DND-41 (cell line): Measurements from ENCODE around the gene SPTLC2.

Experiments
- ATAC-seq: fragments of 200-7000 bp; cut with Tn5 transposase; 3 replicates; pipeline ENCODE4 v1.9.1; 2021; ENCODE audit warnings: low read depth; ENCODE audit not compliant: insufficient read depth
- DNase-seq: peaks from one replicate; pipeline ENCODE4 v3.0.0-alpha.2; 2020
- H2AFZ ChIP-seq: 2 replicates; pipeline ENCODE4 v1.6.0; 2012; ENCODE audit warnings: low read depth, low read length
- H3K27ac ChIP-seq: 2 replicates; pipeline ENCODE4 v1.5.1; 2012; ENCODE audit warnings: low read length, inconsistent platforms
- H3K27me3 ChIP-seq: fragments of 200-600 bp; sonication (generic); 2 replicates; pipeline ENCODE4 v1.6.0; 2012; ENCODE audit warnings: low read length, mild to moderate bottlenecking, inconsistent platforms; ENCODE audit not compliant: insufficient read depth, poor library complexity
- H3K36me3 ChIP-seq: 2 replicates; pipeline ENCODE4 v1.5.1; 2012; ENCODE audit warnings: low read length, inconsistent platforms; ENCODE audit not compliant: insufficient read depth
- H3K4me1 ChIP-seq: 2 replicates; pipeline ENCODE4 v1.5.1; 2012; ENCODE audit warnings: mild to moderate bottlenecking, low read length; ENCODE audit not compliant: insufficient read depth
- H3K4me2 ChIP-seq: 2 replicates; pipeline ENCODE4 v1.6.0; 2012; ENCODE audit warnings: mild to moderate bottlenecking, moderate library complexity, low read length, inconsistent platforms; ENCODE audit not compliant: insufficient read depth
- H3K4me3 ChIP-seq, 2 experiments: fragments of 200-600 bp in 1 of 2; shearing (Covaris generic) in 1 of 2; 2 replicates each; pipeline ENCODE4 v1.5.1; 2012 to 2016; ENCODE audit warnings: inconsistent platforms in 2 of 2, low read length in 2 of 2, mild to moderate bottlenecking in 2 of 2, low read depth in 1 of 2, moderate library complexity in 1 of 2
- H3K79me2 ChIP-seq: 2 replicates; pipeline ENCODE4 v1.6.0; 2012; ENCODE audit warnings: low read length, inconsistent platforms; ENCODE audit not compliant: insufficient read depth
- H3K9ac ChIP-seq: 2 replicates; pipeline ENCODE4 v1.6.0; 2012; ENCODE audit warnings: low read depth, mild to moderate bottlenecking, inconsistent platforms, low read length, moderate library complexity
- H3K9me3 ChIP-seq: 2 replicates; pipeline ENCODE4 v1.5.1; 2012; ENCODE audit warnings: low read length, moderate library complexity, mild to moderate bottlenecking, inconsistent platforms; ENCODE audit not compliant: insufficient read depth, severe bottlenecking
- H4K20me1 ChIP-seq: 2 replicates; pipeline ENCODE4 v1.6.0; 2012; ENCODE audit warnings: low read length; ENCODE audit not compliant: insufficient read depth
- CTCF ChIP-seq: IDR thresholded peaks from 2 replicates; pipeline ENCODE4 v1.5.1; 2012; ENCODE audit warnings: borderline replicate concordance, low read length, moderate library complexity, mild to moderate bottlenecking; ENCODE audit not compliant: poor library complexity, severe bottlenecking; ENCODE audit errors: extremely low read depth
- EZH2 ChIP-seq: IDR thresholded peaks from 3 replicates; pipeline ENCODE4 v1.6.1; 2012; ENCODE audit warnings: borderline replicate concordance, low read depth, mild to moderate bottlenecking, moderate library complexity, low read length, inconsistent platforms; ENCODE audit not compliant: severe bottlenecking

The SPTLC2 gene

GRCh38 chr14:77490347-77490986, 126.0 kb downstream of the SPTLC2 start:
- H3K27ac ChIP-seq: no peak overlapping the region
- no peak for ATAC-seq
- DNase-seq: no peak
- H3K4me3 ChIP-seq: no peak overlapping the region
- H2AFZ ChIP-seq: no peak overlapping the region
- no peaks in the 10 kb centered on the region for H3K36me3 ChIP-seq
- H4K20me1 ChIP-seq: no peaks in the 10 kb centered on the region
- H3K79me2 ChIP-seq: no peaks in the 10 kb centered on the region
- no peaks in the 10 kb centered on the region for H3K27me3 ChIP-seq
- H3K9me3 ChIP-seq: no peaks in the 10 kb centered on the region
- no peak overlapping the region for H3K9ac ChIP-seq
- TF ChIP-seq EZH2: no peak
- TF ChIP-seq CTCF: no peak
- H3K4me2 ChIP-seq: no peak overlapping the region
- H3K4me1 ChIP-seq: no peaks in the 10 kb centered on the region

GRCh38 chr14:77489041-77489440, 127.4 kb downstream of the SPTLC2 start:
- no peak overlapping the region for H3K4me2 ChIP-seq
- no peaks in the 10 kb centered on the region for H3K9me3 ChIP-seq
- H3K27me3 ChIP-seq: no peaks in the 10 kb centered on the region
- DNase-seq (no peak), ATAC-seq (no peak)
- no peak for TF ChIP-seq CTCF
- no peak for TF ChIP-seq EZH2
- no peak overlapping the region for H3K27ac ChIP-seq
- H3K36me3 ChIP-seq: no peaks in the 10 kb centered on the region
- H3K4me3 ChIP-seq: no peak overlapping the region
- no peaks in the 10 kb centered on the region for H4K20me1 ChIP-seq
- no peaks in the 10 kb centered on the region for H3K4me1 ChIP-seq
- H2AFZ ChIP-seq: no peak overlapping the region
- H3K79me2 ChIP-seq: no peaks in the 10 kb centered on the region
- no peak overlapping the region for H3K9ac ChIP-seq

- no peak overlapping the region for H3K4me2 ChIP-seq
- no peak overlapping the region for H3K9ac ChIP-seq
- H3K27ac ChIP-seq: no peak overlapping the region
- no peaks in the 10 kb centered on the region for H3K4me1 ChIP-seq
- no peak overlapping the region for H2AFZ ChIP-seq
- H3K9me3 ChIP-seq: no peaks in the 10 kb centered on the region
- no peaks in the 10 kb centered on the region for H3K79me2 ChIP-seq
- no peak overlapping the region for H3K4me3 ChIP-seq
- no peaks in the 10 kb centered on the region for H4K20me1 ChIP-seq
- no peak for ATAC-seq
- no peaks in the 10 kb centered on the region for H3K36me3 ChIP-seq
- no peaks in the 10 kb centered on the region for H3K27me3 ChIP-seq
- no peak for DNase-seq
- TF ChIP-seq EZH2: no peak
- no peak for TF ChIP-seq CTCF
Observed at GRCh38 chr14:77488558-77488957, 127.9 kb downstream of the SPTLC2 start.
